Ascending aorta (tissue), 2 donors: ENCODE measurements around the gene WDFY2. TPM values are rescaled to one million over a fixed set of nuclear protein-coding genes. Genes with fewer than 3 reads are reported as not detected.

Experiments
- DNase-seq, 2 donors: peaks; one replicate each; pipeline ENCODE4 v3.0.0-alpha.2; 2019; ENCODE audit warnings: low spot score in 2 of 2
- H3K27ac ChIP-seq, 2 donors: fragments of 200-600 bp; sonication (generic); one replicate each; pipeline ENCODE4 v1.5.1; 2016 to 2017; ENCODE audit warnings: mild to moderate bottlenecking in 1 of 2
- H3K27me3 ChIP-seq: fragments of 200-600 bp; sonication (generic); one replicate; pipeline ENCODE4 v1.5.1; 2017
- H3K36me3 ChIP-seq, 2 donors: fragments of 200-600 bp; sonication (generic); one replicate each; pipeline ENCODE4 v1.5.1; 2016
- H3K4me1 ChIP-seq, 2 donors: fragments of 200-600 bp; sonication (generic); one replicate each; pipeline ENCODE4 v1.5.1; 2016 to 2017; ENCODE audit warnings: mild to moderate bottlenecking in 1 of 2
- H3K4me3 ChIP-seq, 2 donors: fragments of 200-600 bp; sonication (generic); one replicate each; pipeline ENCODE4 v1.5.1; 2016 to 2017; ENCODE audit warnings: mild to moderate bottlenecking in 1 of 2
- H3K9me3 ChIP-seq, 2 donors: fragments of 200-600 bp; sonication (generic); one replicate each; pipeline ENCODE4 v1.5.1; 2016
- CTCF ChIP-seq, 3 experiments: fragments of 200-600 bp in 2 of 3; fragments of 450-650 bp in 1 of 3; sonication (generic) in 2 of 3; IDR thresholded peaks; one replicate each; pipeline ENCODE4 v1.5.1; 2016 to 2019; ENCODE audit warnings: antibody characterized with exemption in 3 of 3, mild to moderate bottlenecking in 1 of 3, moderate library complexity in 1 of 3
- intact Hi-C: fragments of 100-400 bp; cut with DNase I; formaldehyde crosslinking; loops from one replicate; pipeline ENCODE4 v1.15.1; 2023
- total RNA-seq: library from RNA; depleted of rRNA; stranded (reverse); fragments of >200 nt; gene quantifications from one replicate; pipeline ENCODE4 v1.1.0, GENCODE V29; 2016

The WDFY2 gene
- total RNA-seq, 1 donor from 2014 or later: 6.1 TPM

GRCh38 chr13:51768976-51769375 lies 184.7 kb downstream of the WDFY2 start:
- peak overlapping the region; percentile 74 to 89 for H3K27ac ChIP-seq
- TF ChIP-seq CTCF (IDR thresholded peaks at IDR 0.05): no peak
- peaks cover 8 to 28% of the 10 kb centered on the region in 2 donors for H3K4me1 ChIP-seq
- intact Hi-C loops: no loop called here
- H3K9me3 ChIP-seq: no peaks in the 10 kb centered on the region
- H3K4me3 ChIP-seq: no peak overlapping the region
- H3K36me3 ChIP-seq: peaks cover 0 to 9% of the 10 kb centered on the region in 2 donors
- no peak for DNase-seq
- H3K27me3 ChIP-seq: no peaks in the 10 kb centered on the region

DNA sequence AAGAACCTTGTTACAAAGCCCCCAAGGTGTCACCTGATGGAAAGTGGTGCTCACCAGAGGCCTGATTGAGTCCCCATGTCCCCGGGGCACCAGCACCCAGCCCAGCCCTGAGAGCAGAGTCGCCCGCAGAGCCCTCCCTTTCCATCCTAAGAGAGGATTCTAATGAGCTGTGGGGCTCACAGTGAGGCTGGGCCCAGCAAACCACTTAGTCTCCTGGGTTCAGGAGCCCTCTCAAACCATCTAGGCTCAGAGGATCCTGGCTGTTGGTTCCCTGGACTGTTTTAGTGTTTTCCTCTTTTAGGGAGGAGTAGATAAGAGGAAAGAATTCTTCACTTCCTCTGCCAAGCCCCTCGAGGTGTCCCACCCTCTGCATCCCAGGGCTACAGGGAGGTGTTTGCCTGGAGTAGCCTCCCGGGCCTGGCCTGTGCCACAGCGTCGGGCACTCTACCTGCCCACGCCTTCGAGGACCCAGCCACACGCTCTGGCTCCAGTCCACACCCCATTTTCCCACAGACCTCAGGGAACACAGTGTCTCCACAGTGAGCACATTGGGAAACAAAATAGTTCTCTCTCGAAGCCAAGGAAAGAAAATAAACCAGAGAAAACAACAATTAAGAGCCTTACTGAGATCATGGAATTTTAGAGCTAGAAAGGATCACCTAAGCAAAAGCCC lies 185.3 kb downstream of the WDFY2 start:
- H3K27me3 ChIP-seq: no peaks in the 10 kb centered on the region
- no peak for TF ChIP-seq CTCF (IDR thresholded peaks at IDR 0.05)
- H3K36me3 ChIP-seq: peaks cover 0 to 9% of the 10 kb centered on the region in 2 donors
- peak in 1 of 2 donors; percentile 85 for DNase-seq
- peaks cover 4 to 22% of the 10 kb centered on the region in 2 donors for H3K4me1 ChIP-seq
- intact Hi-C loops: loop anchor here (2.0 kb wide), 1 partner anchor 31 kb away; no protein-coding TSS in a partner anchor
- H3K4me3 ChIP-seq: no peak overlapping the region
- H3K27ac ChIP-seq: peak overlapping the region; percentile 74 to 89
- no peaks in the 10 kb centered on the region for H3K9me3 ChIP-seq

DNA sequence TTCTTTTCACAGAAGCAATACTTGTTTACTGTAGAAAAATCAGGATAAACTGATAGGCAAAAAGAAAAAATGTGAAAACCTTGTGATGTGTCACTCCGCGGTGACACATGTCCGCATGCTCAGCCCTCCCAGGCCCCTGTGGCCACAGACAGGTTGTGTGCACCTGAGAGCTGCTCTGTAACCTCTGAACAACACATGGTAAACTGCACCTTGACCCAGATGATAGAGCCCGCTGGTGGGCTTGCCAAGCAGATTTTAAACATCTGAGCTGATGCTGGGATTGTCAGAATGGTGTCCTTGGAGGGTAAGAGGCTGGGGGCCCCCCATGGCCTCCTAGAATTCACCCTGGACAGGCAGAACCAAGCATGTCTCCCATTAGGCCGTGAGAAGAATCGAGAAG lies 185.9 kb downstream of the WDFY2 start:
- H3K4me1 ChIP-seq: peaks cover 0 to 16% of the 10 kb centered on the region in 2 donors
- no peak overlapping the region for H3K4me3 ChIP-seq
- DNase-seq: no peak
- H3K27me3 ChIP-seq: no peaks in the 10 kb centered on the region
- H3K36me3 ChIP-seq: peaks cover 0 to 9% of the 10 kb centered on the region in 2 donors
- no peaks in the 10 kb centered on the region for H3K9me3 ChIP-seq
- peak overlapping the region; percentile 74 to 89 for H3K27ac ChIP-seq
- intact Hi-C loops: loop anchor here (2.0 kb wide), 1 partner anchor 31 kb away; no protein-coding TSS in a partner anchor
- TF ChIP-seq CTCF (IDR thresholded peaks at IDR 0.05): no peak

DNA sequence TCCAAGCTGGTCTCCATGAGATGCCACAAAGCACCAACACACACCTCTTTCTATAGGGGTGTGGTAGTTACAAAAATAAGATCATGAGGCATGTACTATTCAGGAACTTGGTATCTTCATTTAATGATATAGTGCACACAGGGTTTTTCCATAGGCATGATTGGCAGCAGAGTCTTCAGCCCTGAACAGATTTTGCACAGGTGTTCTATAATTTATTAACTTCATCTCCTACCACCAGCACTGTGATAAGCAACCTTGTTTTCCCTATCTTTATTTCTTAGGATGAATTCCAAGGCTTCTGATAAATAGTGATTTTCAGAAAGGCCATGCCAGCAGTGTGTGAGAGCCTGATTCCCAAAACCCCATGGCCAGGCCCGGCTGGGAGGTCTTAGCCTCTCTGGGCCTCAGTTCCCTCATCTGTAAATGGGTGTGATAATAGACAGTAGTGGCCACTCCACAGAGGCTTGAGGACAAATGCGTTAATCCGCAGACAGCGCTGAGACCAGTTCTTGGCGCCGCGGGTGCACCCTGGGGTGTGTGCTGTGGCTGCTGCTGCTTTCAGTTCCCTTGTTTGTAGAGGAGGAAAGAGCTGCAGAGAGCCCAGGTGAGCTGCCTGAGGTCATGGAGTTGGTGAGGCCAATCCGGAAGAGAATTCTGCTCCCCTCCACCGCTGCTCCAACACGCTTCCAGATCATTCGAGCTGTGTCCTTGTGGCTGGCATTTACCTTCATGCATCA lies 186.6 kb downstream of the WDFY2 start:
- peaks cover 0 to 14% of the 10 kb centered on the region in 2 donors for H3K4me1 ChIP-seq
- H3K36me3 ChIP-seq: peaks cover 0 to 9% of the 10 kb centered on the region in 2 donors
- H3K27ac ChIP-seq: peak overlapping the region; percentile 74 to 89
- H3K9me3 ChIP-seq: no peaks in the 10 kb centered on the region
- no peak for TF ChIP-seq CTCF (IDR thresholded peaks at IDR 0.05)
- no peaks in the 10 kb centered on the region for H3K27me3 ChIP-seq
- no peak for DNase-seq
- H3K4me3 ChIP-seq: no peak overlapping the region
- intact Hi-C loops: loop anchor here (2.0 kb wide), 1 partner anchor 30 kb away; no protein-coding TSS in a partner anchor

DNA sequence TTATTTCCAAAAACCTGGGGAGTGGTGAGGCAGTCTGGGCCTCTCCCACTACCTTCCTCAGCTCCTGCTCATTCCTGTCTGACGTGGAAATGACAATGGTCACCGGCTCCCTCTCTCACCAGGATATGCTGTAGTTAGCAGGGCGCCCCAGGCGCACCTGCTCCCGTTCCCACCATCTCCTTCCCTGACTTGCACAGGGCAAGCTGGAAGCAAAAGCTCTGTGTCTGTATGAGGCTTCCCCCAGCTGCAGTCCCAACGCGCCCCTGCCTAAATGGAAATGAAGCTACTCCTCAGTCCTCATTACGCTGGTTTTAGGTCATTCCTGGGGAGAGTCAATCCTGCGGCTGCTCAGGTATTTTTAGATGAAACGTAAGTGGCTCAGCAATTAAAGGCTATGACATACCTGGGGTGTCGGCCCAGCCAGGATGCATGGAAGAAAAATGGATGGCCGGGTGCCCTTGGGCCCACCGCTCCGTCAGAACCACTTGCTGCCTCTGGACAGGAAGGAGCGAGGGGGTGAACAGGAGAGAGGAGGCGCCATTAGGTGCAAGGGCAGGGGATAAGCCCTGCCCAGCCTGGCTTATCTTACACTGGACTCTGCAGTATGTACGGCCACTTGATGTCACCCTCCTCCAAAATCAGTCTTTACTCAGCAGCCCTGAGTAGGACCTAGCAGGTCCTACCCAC lies 187.3 kb downstream of the WDFY2 start:
- no peak for DNase-seq
- no peaks in the 10 kb centered on the region for H3K27me3 ChIP-seq
- H3K4me3 ChIP-seq: no peak overlapping the region
- no peak for TF ChIP-seq CTCF (IDR thresholded peaks at IDR 0.05)
- peaks cover 0 to 14% of the 10 kb centered on the region in 2 donors for H3K4me1 ChIP-seq
- intact Hi-C loops: loop anchor here (2.0 kb wide), 1 partner anchor 29 kb away; no protein-coding TSS in a partner anchor
- peaks cover 0 to 7% of the 10 kb centered on the region in 2 donors for H3K36me3 ChIP-seq
- H3K9me3 ChIP-seq: no peaks in the 10 kb centered on the region
- H3K27ac ChIP-seq: peak overlapping the region in 1 of 2 donors; percentile 6
